Measurements from ENCODE around the gene SCN1B.

Gene SCN1B

DNA sequence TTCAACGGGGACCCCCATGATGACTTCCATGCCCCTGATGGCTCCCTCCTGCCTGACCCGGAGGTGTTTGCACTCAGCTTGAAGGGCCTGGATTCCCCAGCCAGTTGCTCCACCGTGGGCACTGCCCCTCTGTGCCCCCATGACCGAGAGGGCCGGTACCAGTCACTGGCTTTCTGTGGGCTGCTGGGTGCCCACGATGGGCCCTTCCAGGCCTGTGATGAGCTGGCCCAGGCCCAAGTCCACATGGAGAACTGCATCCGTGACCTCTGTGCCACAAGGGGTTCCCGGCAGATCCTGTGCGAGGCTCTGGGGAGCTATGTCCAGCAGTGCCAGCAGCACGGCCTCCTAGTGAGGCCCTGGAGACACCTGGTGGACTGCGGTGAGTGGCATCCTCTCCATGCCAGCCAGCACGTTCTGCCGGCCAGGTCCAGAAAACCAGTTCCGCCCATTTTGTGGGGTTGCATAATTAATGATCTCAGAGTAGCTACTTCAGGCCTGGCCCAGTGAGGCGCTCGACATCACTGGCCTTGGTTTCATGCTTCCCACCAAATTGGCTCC lies 50.4 kb downstream of the SCN1B start:
- H2BK12ac ChIP-seq (ENCODE audit: low read length) = peak overlapping the region; percentile 44
- H4K91ac ChIP-seq (ENCODE audit: low read depth, low read length, poor library complexity) = no peak overlapping the region
- no peak overlapping the region for H3K23ac ChIP-seq (ENCODE audit: low read depth, low read length, poor library complexity)
- no peak overlapping the region for H4K8ac ChIP-seq (ENCODE audit: low read depth, low read length)
- WGBS, 2 donors (ENCODE audit: extremely low coverage in 2 of 2, insufficient read length in 2 of 2, insufficient replicate concordance in 1 of 2) = no CpG with 5 or more reads among the region's 16 CpGs
- H3K4me1 ChIP-seq (ENCODE audit: control insufficient read depth in 2 of 2, insufficient read depth in 1 of 2, low read depth in 1 of 2, low read length in 2 of 2) = no peaks in the 10 kb centered on the region
- no peak overlapping the region for H3K4me2 ChIP-seq (ENCODE audit: insufficient read depth, low read length, poor library complexity, severe bottlenecking)
- no peak overlapping the region for H3K27ac ChIP-seq (replicated peaks; ENCODE audit: low read length)
- H3K4ac ChIP-seq (ENCODE audit: low read length) = no peak overlapping the region
- no peaks in the 10 kb centered on the region for H3K9me3 ChIP-seq (replicated peaks in 1 of 2; ENCODE audit: control insufficient read depth in 2 of 2, insufficient read depth in 1 of 2, low read depth in 1 of 2, low read length in 2 of 2)
- no peaks in the 10 kb centered on the region for H3K79me1 ChIP-seq (ENCODE audit: low read depth, low read length)
- peak overlapping the region; percentile 43 for H3K14ac ChIP-seq (ENCODE audit: low read length)
- H3K4me3 ChIP-seq (ENCODE audit: low read length in 2 of 2) = no peak overlapping the region
- peak overlapping the region; percentile 69 for H3K18ac ChIP-seq (ENCODE audit: low read length)
- H2AFZ ChIP-seq (ENCODE audit: low read length) = no peak overlapping the region
- DNase-seq (ENCODE audit: low spot score) = no peak
- peaks cover 0 to 5% (median 0%) of the 10 kb centered on the region in 3 experiments for H3K27me3 ChIP-seq (ENCODE audit: control insufficient read depth in 3 of 3, insufficient read depth in 3 of 3, low read depth in 1 of 3, low read length in 3 of 3)
- H3K36me3 ChIP-seq (replicated peaks in 1 of 2; ENCODE audit: control insufficient read depth in 2 of 2, insufficient read depth in 2 of 2, low read length in 2 of 2) = no peaks in the 10 kb centered on the region
- no peak overlapping the region for H3K9ac ChIP-seq (ENCODE audit: low read depth, low read length, poor library complexity)
- H2BK120ac ChIP-seq (ENCODE audit: low read depth, low read length) = no peak overlapping the region
- peak overlapping the region; percentile 87 for H2AK5ac ChIP-seq (ENCODE audit: low read depth, low read length)
- H2BK5ac ChIP-seq (ENCODE audit: low read length) = no peak overlapping the region
- no peak overlapping the region for H2BK15ac ChIP-seq (ENCODE audit: low read length)

GRCh38 chr19:35081201-35081600 lies 50.9 kb downstream of the SCN1B start:
- Histone ChIP-seq H3K9ac (ENCODE audit: low read depth, low read length, poor library complexity) (no peak overlapping the region), H2BK5ac (ENCODE audit: low read length) (no peak overlapping the region), H4K91ac (ENCODE audit: low read depth, low read length, poor library complexity) (no peak overlapping the region), H3K4me2 (ENCODE audit: insufficient read depth, low read length, poor library complexity, severe bottlenecking) (no peak overlapping the region), H3K36me3 (replicated peaks in 1 of 2; ENCODE audit: control insufficient read depth in 2 of 2, insufficient read depth in 2 of 2, low read length in 2 of 2) (no peaks in the 10 kb centered on the region), H2AK5ac (ENCODE audit: low read depth, low read length) (no peak overlapping the region), H3K9me3 (replicated peaks in 1 of 2; ENCODE audit: control insufficient read depth in 2 of 2, insufficient read depth in 1 of 2, low read depth in 1 of 2, low read length in 2 of 2) (no peaks in the 10 kb centered on the region), H3K23ac (ENCODE audit: low read depth, low read length, poor library complexity) (no peak overlapping the region), H3K27me3 (ENCODE audit: control insufficient read depth in 3 of 3, insufficient read depth in 3 of 3, low read depth in 1 of 3, low read length in 3 of 3) (peaks cover 0 to 6% (median 0%) of the 10 kb centered on the region in 3 experiments), H3K27ac (replicated peaks; ENCODE audit: low read length) (no peak overlapping the region), H3K79me1 (ENCODE audit: low read depth, low read length) (no peaks in the 10 kb centered on the region), H2BK120ac (ENCODE audit: low read depth, low read length) (no peak overlapping the region), H2BK15ac (ENCODE audit: low read length) (no peak overlapping the region), H3K18ac (ENCODE audit: low read length) (no peak overlapping the region), H3K4ac (ENCODE audit: low read length) (no peak overlapping the region), H2AFZ (ENCODE audit: low read length) (no peak overlapping the region), H3K4me3 (ENCODE audit: low read length in 2 of 2) (no peak overlapping the region), H3K14ac (ENCODE audit: low read length) (no peak overlapping the region), H3K4me1 (ENCODE audit: control insufficient read depth in 2 of 2, insufficient read depth in 1 of 2, low read depth in 1 of 2, low read length in 2 of 2) (no peaks in the 10 kb centered on the region), H4K8ac (ENCODE audit: low read depth, low read length) (no peak overlapping the region), H2BK12ac (ENCODE audit: low read length) (no peak overlapping the region)
- DNase-seq (ENCODE audit: low spot score) = no peak
- WGBS, 2 donors (ENCODE audit: extremely low coverage in 2 of 2, insufficient read length in 2 of 2, insufficient replicate concordance in 1 of 2) = no CpG with 5 or more reads among the region's 6 CpGs

GRCh38 chr19:35083691-35084508 lies 53.6 kb downstream of the SCN1B start:
- WGBS, 2 donors (ENCODE audit: extremely low coverage in 2 of 2, insufficient read length in 2 of 2, insufficient replicate concordance in 1 of 2) = no CpG with 5 or more reads among the region's 15 CpGs
- no peak for DNase-seq (ENCODE audit: low spot score)

DNA sequence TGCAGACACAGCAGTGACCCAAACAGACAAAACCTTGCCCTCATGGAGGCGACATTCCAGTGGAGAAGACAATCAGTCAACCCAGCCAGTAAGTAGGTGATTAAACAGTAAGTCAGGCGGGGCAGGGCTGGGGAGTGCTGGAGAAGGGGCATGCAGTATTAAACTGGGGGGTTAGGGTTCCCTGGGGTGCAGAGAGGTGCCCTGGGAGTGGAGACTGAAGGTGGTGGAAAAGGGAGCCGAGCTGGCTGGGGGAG lies 54.2 kb downstream of the SCN1B start:
- H2BK15ac ChIP-seq (ENCODE audit: low read length) = no peak overlapping the region
- no peaks in the 10 kb centered on the region for H3K9me3 ChIP-seq (replicated peaks in 1 of 2; ENCODE audit: control insufficient read depth in 2 of 2, insufficient read depth in 1 of 2, low read depth in 1 of 2, low read length in 2 of 2)
- H3K4ac ChIP-seq (ENCODE audit: low read length) = no peak overlapping the region
- no peak overlapping the region for H3K9ac ChIP-seq (ENCODE audit: low read depth, low read length, poor library complexity)
- peaks cover 0 to 12% (median 3%) of the 10 kb centered on the region in 3 experiments for H3K27me3 ChIP-seq (ENCODE audit: control insufficient read depth in 3 of 3, insufficient read depth in 3 of 3, low read depth in 1 of 3, low read length in 3 of 3)
- no CpG with 5 or more reads among the region's 3 CpGs for WGBS, 2 donors (ENCODE audit: extremely low coverage in 2 of 2, insufficient read length in 2 of 2, insufficient replicate concordance in 1 of 2)
- DNase-seq (ENCODE audit: low spot score) = no peak
- no peak overlapping the region for H2AFZ ChIP-seq (ENCODE audit: low read length)
- no peak overlapping the region for H2BK12ac ChIP-seq (ENCODE audit: low read length)
- H3K23ac ChIP-seq (ENCODE audit: low read depth, low read length, poor library complexity) = no peak overlapping the region
- H2AK5ac ChIP-seq (ENCODE audit: low read depth, low read length) = no peak overlapping the region
- H4K91ac ChIP-seq (ENCODE audit: low read depth, low read length, poor library complexity) = no peak overlapping the region
- no peak overlapping the region for H3K4me3 ChIP-seq (ENCODE audit: low read length in 2 of 2)
- H2BK5ac ChIP-seq (ENCODE audit: low read length) = peak overlapping the region; percentile 68
- H3K79me1 ChIP-seq (ENCODE audit: low read depth, low read length) = no peaks in the 10 kb centered on the region
- H3K4me1 ChIP-seq (ENCODE audit: control insufficient read depth in 2 of 2, insufficient read depth in 1 of 2, low read depth in 1 of 2, low read length in 2 of 2) = no peaks in the 10 kb centered on the region
- H3K18ac ChIP-seq (ENCODE audit: low read length) = peak overlapping the region; percentile 36
- H3K27ac ChIP-seq (replicated peaks; ENCODE audit: low read length) = no peak overlapping the region
- no peak overlapping the region for H4K8ac ChIP-seq (ENCODE audit: low read depth, low read length)
- H3K14ac ChIP-seq (ENCODE audit: low read length) = no peak overlapping the region
- H3K4me2 ChIP-seq (ENCODE audit: insufficient read depth, low read length, poor library complexity, severe bottlenecking) = no peak overlapping the region
- no peaks in the 10 kb centered on the region for H3K36me3 ChIP-seq (replicated peaks in 1 of 2; ENCODE audit: control insufficient read depth in 2 of 2, insufficient read depth in 2 of 2, low read length in 2 of 2)
- H2BK120ac ChIP-seq (ENCODE audit: low read depth, low read length) = no peak overlapping the region

More at GRCh38 chr19:35083691-35084508, 53.6 kb downstream of the SCN1B start:
- peak overlapping the region; percentile 76 for H2AK5ac ChIP-seq (ENCODE audit: low read depth, low read length)
- peak overlapping the region; percentile 67 for H2BK120ac ChIP-seq (ENCODE audit: low read depth, low read length)
- no peaks in the 10 kb centered on the region for H3K79me1 ChIP-seq (ENCODE audit: low read depth, low read length)
- H3K18ac ChIP-seq (ENCODE audit: low read length) = peak overlapping the region; percentile 38
- peak overlapping the region; percentile 93 for H2BK15ac ChIP-seq (ENCODE audit: low read length)
- peak overlapping the region; percentile 68 for H2BK5ac ChIP-seq (ENCODE audit: low read length)
- H2AFZ ChIP-seq (ENCODE audit: low read length) = no peak overlapping the region
- no peak overlapping the region for H3K4ac ChIP-seq (ENCODE audit: low read length)
- H3K9ac ChIP-seq (ENCODE audit: low read depth, low read length, poor library complexity) = peak overlapping the region; percentile 30
- no peaks in the 10 kb centered on the region for H3K4me1 ChIP-seq (ENCODE audit: control insufficient read depth in 2 of 2, insufficient read depth in 1 of 2, low read depth in 1 of 2, low read length in 2 of 2)
- no peak overlapping the region for H3K4me2 ChIP-seq (ENCODE audit: insufficient read depth, low read length, poor library complexity, severe bottlenecking)
- H4K91ac ChIP-seq (ENCODE audit: low read depth, low read length, poor library complexity) = no peak overlapping the region
- no peak overlapping the region for H2BK12ac ChIP-seq (ENCODE audit: low read length)
- H3K23ac ChIP-seq (ENCODE audit: low read depth, low read length, poor library complexity) = no peak overlapping the region
- H4K8ac ChIP-seq (ENCODE audit: low read depth, low read length) = no peak overlapping the region
- no peak overlapping the region for H3K27ac ChIP-seq (replicated peaks; ENCODE audit: low read length)
- H3K27me3 ChIP-seq (ENCODE audit: control insufficient read depth in 3 of 3, insufficient read depth in 3 of 3, low read depth in 1 of 3, low read length in 3 of 3) = peaks cover 0 to 12% (median 3%) of the 10 kb centered on the region in 3 experiments
- no peaks in the 10 kb centered on the region for H3K9me3 ChIP-seq (replicated peaks in 1 of 2; ENCODE audit: control insufficient read depth in 2 of 2, insufficient read depth in 1 of 2, low read depth in 1 of 2, low read length in 2 of 2)
- no peak overlapping the region for H3K4me3 ChIP-seq (ENCODE audit: low read length in 2 of 2)
- no peaks in the 10 kb centered on the region for H3K36me3 ChIP-seq (replicated peaks in 1 of 2; ENCODE audit: control insufficient read depth in 2 of 2, insufficient read depth in 2 of 2, low read length in 2 of 2)
- H3K14ac ChIP-seq (ENCODE audit: low read length) = no peak overlapping the region
